Measurements from ENCODE around the gene AQP12B.
"Not testable (repeated sequence)": the region's sequence is repeated elsewhere in the genome, so short reads cannot be mapped to it uniquely, and the experiment has no call there.

The AQP12B gene, protein sequence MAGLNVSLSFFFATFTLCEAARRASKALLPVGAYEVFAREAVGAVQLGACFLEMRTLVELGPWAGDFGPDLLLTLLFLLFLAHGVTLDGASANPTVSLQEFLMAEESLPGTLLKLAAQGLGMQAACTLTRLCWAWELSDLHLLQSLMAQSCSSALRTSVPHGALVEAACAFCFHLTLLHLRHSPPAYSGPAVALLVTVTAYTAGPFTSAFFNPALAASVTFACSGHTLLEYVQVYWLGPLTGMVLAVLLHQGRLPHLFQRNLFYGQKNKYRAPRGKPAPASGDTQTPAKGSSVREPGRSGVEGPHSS

DNA sequence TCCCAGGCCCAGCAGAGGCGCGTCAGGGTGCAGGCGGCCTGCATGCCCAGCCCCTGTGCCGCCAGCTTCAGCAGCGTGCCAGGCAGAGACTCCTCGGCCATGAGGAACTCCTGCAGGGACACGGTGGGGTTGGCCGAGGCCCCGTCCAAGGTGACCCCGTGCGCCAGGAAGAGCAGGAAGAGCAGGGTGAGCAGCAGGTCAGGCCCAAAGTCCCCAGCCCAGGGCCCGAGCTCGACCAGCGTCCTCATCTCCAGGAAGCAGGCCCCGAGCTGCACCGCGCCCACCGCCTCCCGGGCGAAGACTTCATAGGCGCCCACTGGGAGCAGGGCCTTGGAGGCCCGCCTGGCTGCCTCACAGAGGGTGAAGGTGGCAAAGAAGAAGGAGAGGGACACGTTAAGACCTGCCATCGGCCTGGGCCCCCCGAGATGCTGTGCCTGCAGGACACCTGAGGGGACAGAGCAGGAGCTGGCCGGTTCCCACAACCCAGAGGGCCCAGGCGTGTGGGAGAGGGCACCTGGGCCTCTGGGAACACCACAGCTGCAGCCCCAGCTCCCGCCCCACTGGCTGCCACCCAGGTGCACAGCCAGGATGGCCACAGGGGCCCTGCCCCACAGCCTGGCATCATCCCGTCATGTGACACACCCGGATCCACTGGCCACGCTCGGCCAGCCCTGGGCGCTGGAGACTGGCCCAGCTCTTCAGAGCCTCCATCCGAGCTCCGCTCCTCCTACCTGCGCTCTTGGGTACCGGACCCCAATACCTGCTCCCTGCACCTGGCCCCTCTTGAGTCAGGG lies at the start of gene AQP12B:
TSS of gene AQP12B (minus strand) at position 455 of the 794 bp plus-strand sequence. CDS start at position 407, 48 bp downstream.
- H2AFZ ChIP-seq (ENCODE audit: low read depth); H3K9ac ChIP-seq; H4K20me1 ChIP-seq (ENCODE audit: insufficient read depth); H3K4me3 ChIP-seq (IDR thresholded peaks at IDR 0.05; ENCODE audit: insufficient read depth, low read depth, low read length); H3K4me1 ChIP-seq (ENCODE audit: low read depth, poor library complexity, severe bottlenecking); H3K27ac ChIP-seq; H3K36me3 ChIP-seq (ENCODE audit: insufficient read depth); H3K79me2 ChIP-seq (ENCODE audit: insufficient read depth, low read depth); H3K4me2 ChIP-seq: not testable (repeated sequence)
- peaks cover 24% of the 10 kb centered on the region; the same call in 1 of the 2 replicates for H3K27me3 ChIP-seq (ENCODE audit: insufficient read depth, low read depth)

- Histone ChIP-seq H3K27ac (no peak overlapping the region), H3K4me3 (IDR thresholded peaks at IDR 0.05; ENCODE audit: insufficient read depth, low read depth, low read length) (no peak overlapping the region), H4K20me1 (ENCODE audit: insufficient read depth) (no peaks in the 10 kb centered on the region), H3K9ac (no peak overlapping the region), H3K4me1 (ENCODE audit: low read depth, poor library complexity, severe bottlenecking) (no peaks in the 10 kb centered on the region), H3K79me2 (ENCODE audit: insufficient read depth, low read depth) (no peaks in the 10 kb centered on the region), H3K27me3 (ENCODE audit: insufficient read depth, low read depth) (peaks cover 15% of the 10 kb centered on the region; the same call in 1 of the 2 replicates), H3K36me3 (ENCODE audit: insufficient read depth) (no peaks in the 10 kb centered on the region), H3K4me2 (no peak overlapping the region), H2AFZ (ENCODE audit: low read depth) (no peak overlapping the region)
- TF ChIP-seq CTCF (conservative IDR thresholded peaks at IDR 0.05; ENCODE audit: low read depth, low read length), result no peak
Observed at GRCh38 chr2:240732184-240732583, 49.5 kb upstream of the AQP12B start.

DNA sequence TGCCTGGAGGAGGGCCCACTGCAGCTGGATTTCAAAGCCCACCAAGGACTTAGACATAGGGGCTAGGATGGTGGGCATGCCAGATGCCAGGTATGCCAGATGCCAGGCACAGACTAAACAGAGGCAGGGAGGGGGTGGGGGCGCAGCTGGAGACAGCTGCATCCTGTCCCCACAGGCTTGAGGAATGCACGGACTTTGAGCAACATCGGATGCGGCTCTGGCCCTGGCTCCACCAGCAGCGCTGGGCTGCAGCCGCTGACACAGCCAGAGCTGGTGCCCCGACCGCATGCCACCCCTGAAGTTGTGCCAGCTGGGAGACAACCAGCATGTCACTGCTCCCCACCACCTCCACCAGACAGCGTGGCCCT lies 48.5 kb upstream of the AQP12B start:
- Histone ChIP-seq H3K4me1 (ENCODE audit: low read depth, poor library complexity, severe bottlenecking) (no peaks in the 10 kb centered on the region), H3K36me3 (ENCODE audit: insufficient read depth) (no peaks in the 10 kb centered on the region), H3K27me3 (ENCODE audit: insufficient read depth, low read depth) (peaks cover 18% of the 10 kb centered on the region; the same call in 1 of the 2 replicates), H3K79me2 (ENCODE audit: insufficient read depth, low read depth) (no peaks in the 10 kb centered on the region), H4K20me1 (ENCODE audit: insufficient read depth) (no peaks in the 10 kb centered on the region), H2AFZ (ENCODE audit: low read depth) (no peak overlapping the region), H3K4me3 (IDR thresholded peaks at IDR 0.05; ENCODE audit: insufficient read depth, low read depth, low read length) (no peak overlapping the region), H3K27ac (no peak overlapping the region), H3K9ac (no peak overlapping the region), H3K4me2 (no peak overlapping the region)
- no peak for TF ChIP-seq CTCF (conservative IDR thresholded peaks at IDR 0.05; ENCODE audit: low read depth, low read length)

DNA sequence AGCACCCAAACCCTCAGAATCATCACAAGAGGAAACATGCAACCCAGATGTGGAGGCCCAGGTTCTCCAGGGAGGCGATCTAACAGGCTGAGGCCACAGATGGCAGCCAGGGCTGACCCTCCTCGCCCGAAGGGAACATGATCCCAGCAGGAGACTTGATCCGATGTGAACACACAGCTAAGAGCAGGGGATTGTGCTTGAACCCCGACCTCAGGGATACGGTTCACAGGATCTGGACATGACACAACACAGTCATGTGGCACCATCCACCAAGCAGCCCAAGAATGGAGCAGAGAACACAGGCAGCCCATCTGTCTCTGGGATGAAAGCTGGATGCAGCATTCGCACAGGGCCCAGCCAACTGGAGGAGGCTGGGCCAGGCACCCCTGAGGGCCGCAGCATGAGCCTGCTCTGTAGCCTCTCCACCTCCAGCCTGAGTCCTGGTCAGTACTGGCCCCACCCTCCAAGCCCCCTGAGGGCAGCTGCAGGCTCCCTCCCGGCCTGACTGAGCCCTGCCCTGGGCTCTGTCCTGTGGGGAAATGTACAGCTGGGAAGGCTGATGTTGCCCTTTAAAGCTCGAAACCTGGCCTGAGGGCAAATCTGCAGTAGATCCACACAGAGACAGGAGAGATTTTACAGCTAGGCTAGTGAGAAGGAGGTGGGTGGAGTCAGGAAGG lies 48.0 kb upstream of the AQP12B start:
- no peaks in the 10 kb centered on the region for H3K4me1 ChIP-seq (ENCODE audit: low read depth, poor library complexity, severe bottlenecking)
- no peak overlapping the region for H3K27ac ChIP-seq
- peaks cover 19% of the 10 kb centered on the region; the same call in 1 of the 2 replicates for H3K27me3 ChIP-seq (ENCODE audit: insufficient read depth, low read depth)
- no peaks in the 10 kb centered on the region for H4K20me1 ChIP-seq (ENCODE audit: insufficient read depth)
- H3K4me2 ChIP-seq, result no peak overlapping the region
- H3K79me2 ChIP-seq (ENCODE audit: insufficient read depth, low read depth), result no peaks in the 10 kb centered on the region
- no peak overlapping the region for H3K4me3 ChIP-seq (IDR thresholded peaks at IDR 0.05; ENCODE audit: insufficient read depth, low read depth, low read length)
- no peak for TF ChIP-seq CTCF (conservative IDR thresholded peaks at IDR 0.05; ENCODE audit: low read depth, low read length)
- no peak overlapping the region for H2AFZ ChIP-seq (ENCODE audit: low read depth)
- no peak overlapping the region for H3K9ac ChIP-seq
- H3K36me3 ChIP-seq (ENCODE audit: insufficient read depth), result no peaks in the 10 kb centered on the region

Data from KMS-11 (cell line).